HG03135 (cell line): Measurements from ENCODE around the gene PNRC1.
"Not testable (repeated sequence)": the region's sequence is repeated elsewhere in the genome, so short reads cannot be mapped to it uniquely, and the experiment has no call there.

ENCODE experiments used
- ATAC-seq: cut with Tn5 transposase; IDR thresholded peaks from one replicate; pipeline ENCODE4 v1.9.1; 2021; ENCODE audit warnings: mild to moderate bottlenecking, moderate library complexity; ENCODE audit not compliant: unreplicated experiment

The PNRC1 gene

DNA sequence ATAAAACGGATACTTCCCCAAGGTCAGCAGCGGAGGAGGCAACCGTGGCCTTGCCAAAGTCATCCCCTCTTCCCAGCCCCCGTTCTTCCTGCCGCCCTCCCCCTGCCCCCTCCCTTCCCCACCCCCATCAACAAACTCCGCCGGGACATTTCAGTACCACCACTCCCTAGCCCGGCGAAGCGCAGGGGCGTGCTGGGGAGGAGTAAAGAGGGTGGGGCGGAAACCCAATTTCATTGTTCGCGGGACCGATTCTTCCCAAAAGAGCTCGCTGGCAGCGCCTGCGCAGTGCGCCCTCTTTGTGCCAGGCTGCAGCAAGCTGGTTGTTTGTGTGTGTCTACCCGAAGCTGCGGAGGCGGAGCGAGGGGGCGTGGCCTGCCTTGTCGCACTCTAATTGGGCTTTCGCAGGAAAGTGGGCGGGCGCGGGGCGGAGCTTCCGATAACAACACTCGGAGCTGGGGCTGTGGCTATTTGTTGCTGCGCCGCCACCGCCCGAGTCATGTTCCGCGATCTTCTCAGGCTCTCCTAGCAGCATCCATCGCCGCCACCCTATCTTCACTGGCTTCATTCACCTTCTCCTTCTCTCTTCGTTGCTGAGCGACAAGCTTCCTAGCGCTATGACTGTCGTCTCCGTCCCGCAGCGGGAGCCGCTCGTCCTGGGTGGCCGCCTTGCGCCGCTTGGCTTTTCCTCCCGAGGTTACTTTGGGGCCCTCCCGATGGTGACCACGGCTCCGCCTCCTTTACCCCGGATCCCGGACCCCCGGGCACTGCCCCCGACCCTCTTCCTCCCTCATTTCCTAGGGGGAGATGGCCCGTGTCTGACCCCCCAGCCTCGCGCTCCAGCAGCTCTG is at the start of gene PNRC1:
Gene PNRC1 (plus strand): TSS at position 471 of the 848 bp plus-strand sequence. CDS start 144 bp downstream, at position 615.
- ATAC-seq = peak; percentile 78

DNA sequence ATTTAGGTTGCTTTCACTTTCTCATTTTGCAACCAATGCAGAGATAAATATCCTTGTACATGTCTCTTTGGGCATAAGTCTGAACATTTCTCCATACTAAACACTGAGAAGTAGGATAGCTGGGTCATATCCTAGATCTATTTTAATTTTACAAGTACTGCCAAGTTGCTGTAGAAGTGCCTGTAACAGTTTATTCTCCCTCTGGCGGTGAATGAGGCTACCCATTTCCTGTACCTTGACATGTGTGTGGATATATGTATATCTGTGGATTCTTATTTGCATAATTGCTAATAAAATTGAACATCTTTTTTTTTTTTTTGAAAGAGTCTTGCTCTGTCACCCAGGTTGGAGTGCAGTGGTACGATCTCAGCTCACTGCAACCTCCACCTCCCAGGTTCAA is 48.0 kb upstream of the PNRC1 start:
- ATAC-seq = no peak

DNA sequence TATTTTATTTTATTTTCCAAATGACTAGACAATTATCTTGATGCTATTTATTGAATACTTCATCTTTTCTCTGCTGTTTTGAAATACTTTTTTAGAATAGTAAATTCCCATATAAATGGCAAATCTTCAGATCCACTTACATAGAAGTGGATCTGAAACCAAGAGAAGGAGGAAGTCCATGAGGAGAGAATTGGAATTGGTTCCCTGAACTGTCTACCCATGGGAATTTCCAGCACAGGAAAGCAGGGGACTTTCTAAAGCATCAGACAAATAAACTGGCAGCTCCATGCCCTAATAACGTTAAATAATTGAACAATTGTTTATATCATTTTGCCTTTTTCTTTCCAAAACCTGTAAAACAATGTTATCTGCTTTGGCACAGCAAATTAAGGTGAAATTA is 47.1 kb upstream of the PNRC1 start:
- ATAC-seq = no peak

DNA sequence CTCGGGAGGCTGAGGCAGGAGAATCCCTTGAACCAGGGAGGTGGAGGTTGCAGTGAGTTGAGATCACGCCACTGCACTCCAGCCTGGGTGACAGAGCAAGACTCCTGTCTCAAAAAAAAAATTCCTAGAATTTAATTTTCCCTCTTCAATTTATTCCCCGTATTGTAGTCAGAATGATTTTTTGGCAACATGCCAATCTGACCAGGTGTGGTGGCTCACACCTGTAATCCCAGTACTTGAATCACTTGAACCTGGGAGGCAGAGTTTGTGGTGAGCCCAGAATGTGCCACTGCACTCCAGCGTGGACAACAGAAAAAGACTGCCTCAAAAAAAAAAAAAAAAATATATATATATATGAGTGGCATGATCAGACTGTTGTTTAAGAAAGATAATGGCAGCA is 46.4 kb upstream of the PNRC1 start:
- not testable (repeated sequence) for ATAC-seq

DNA sequence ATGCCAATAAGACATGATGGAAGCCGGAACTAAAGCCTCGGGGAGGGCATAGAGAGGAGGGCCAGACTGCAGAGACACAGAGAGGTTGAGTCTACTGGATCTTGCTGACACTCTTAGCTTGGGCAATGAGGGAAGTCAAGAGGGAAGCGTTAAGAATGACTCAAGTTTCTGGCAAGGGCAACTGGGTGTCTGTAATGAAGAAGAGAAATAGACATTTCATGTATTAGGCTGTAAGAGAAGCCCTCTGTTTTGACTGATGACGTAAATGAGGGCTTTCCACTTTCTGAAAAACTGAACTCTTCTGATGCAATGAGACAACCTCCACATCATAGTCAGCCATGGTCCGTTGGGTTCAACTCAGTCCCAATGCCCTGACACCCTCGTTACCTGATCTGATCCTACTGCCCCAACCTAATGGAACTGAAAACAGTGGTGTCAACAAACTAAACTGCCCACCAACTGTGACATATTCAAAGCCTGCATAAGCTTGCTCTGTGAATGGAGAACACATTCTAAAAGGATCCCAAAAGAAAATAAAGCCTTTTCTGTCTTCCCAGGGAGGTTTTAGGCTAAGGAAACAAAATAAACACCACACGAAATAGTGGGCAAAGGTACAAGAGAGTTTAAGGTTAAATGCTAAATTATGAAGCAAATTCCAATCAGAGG is 45.8 kb upstream of the PNRC1 start:
- ATAC-seq = no peak

DNA sequence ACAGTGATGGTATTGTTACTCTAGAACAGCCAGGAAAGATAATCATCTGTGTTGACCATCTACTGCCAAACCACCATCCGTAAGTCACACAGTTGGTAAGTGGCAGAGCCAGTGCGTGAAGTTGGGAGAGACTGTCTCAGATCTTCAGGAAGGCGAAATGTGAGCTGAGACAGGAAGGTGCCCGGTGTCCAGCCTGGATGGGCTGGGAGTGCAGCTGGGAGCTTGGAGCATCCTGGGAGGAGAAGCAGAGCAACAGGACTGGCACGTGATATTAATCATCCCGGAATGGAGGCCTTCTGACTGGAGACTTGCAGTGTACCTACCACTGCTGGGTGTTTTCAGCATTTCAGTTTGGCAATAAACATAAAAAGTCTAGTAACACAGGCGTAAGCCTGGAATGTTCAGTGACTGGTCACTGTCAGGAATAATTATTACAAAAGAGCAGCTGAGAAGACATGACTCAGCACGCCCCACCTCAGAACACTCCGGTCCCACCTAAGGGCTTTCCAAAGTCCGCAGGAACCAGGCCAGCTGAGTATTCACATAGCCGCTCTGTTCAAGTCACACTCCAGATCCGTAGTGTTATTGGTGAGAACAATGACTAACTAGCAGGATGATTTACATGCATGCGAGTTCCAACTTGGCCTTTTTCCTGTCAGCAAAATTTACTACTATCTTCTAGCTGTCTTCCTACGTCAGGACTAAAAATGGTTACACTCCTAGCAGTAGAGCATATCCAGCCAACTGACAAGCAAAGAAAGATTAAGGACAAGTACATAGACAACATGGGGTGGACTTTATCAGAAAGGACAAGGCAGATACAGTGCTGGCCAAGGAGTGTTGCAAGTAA is 45.1 kb upstream of the PNRC1 start:
- ATAC-seq = no peak

DNA sequence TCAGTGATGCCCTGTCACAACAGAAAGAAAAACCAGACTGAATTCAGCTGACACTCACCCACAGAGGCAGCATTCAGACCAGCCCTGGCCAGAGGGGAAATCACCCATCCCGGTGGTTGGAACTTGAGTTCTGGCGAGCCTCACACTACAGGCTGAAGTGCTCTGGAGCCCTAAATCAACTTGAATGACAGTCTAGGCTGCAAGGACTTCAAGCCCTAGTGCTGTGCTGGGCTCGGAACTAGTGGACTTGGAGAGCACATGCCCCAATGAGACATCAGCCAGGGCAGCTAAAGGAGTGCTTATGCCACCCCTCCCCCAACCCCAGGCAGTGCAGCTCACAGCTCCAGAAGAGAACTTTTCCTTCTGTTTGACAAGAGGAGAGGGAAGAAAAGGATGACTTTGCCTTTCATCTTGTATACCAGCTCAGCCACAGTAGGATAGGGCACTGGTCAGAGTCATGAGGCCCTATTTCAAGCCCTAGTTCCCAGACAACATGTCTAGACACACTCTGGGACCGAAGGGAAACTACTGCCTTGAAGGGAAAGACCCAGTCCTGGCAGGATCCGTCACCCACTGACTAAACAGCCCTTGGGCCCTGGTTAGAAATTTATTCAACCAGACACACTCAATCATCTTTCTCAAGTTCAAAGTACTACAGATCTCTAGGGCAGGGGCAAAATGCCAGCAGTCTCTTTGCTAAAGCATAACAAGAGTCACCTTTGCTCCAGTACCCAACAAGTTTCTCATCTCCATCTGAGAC is 43.2 kb upstream of the PNRC1 start:
- ATAC-seq = no peak

DNA sequence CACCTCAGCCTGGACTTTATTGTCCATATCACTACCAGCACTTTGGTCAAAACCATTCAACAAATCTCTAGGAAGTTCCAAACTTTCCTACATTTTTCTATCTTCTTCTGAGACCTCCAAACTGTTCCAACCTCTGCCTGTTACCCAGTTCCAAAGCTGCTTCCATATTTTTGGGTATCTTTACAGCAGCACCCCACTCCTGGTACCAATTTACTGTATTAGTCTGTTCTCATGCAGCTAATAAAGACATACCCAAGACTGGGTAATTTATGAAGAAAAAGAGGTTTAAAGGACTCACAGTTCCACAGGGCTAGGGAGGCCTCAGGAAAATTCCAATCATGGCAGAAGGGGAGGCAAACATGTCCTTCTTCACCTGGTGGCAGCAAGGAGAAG is 42.7 kb upstream of the PNRC1 start:
- ATAC-seq = not testable (repeated sequence)

DNA sequence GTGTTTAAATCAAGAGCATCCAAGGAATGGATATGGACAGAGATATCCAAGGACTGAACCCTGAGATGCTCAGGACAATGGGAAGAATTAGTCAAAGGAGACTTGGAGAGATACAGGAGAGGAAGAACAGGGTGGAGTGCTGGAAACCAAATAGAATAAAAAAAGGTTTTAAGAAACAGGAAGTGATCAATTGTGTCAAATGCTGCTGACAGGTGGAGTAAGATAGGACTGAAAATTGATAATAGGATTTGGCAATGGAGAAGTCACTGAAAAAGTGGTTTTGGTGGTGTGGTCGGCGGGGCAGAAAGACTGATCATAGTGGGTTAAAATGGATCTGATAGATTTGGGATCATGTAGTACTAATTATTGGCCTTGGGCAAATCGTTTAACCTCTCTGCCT is 37.9 kb upstream of the PNRC1 start:
- no peak for ATAC-seq

DNA sequence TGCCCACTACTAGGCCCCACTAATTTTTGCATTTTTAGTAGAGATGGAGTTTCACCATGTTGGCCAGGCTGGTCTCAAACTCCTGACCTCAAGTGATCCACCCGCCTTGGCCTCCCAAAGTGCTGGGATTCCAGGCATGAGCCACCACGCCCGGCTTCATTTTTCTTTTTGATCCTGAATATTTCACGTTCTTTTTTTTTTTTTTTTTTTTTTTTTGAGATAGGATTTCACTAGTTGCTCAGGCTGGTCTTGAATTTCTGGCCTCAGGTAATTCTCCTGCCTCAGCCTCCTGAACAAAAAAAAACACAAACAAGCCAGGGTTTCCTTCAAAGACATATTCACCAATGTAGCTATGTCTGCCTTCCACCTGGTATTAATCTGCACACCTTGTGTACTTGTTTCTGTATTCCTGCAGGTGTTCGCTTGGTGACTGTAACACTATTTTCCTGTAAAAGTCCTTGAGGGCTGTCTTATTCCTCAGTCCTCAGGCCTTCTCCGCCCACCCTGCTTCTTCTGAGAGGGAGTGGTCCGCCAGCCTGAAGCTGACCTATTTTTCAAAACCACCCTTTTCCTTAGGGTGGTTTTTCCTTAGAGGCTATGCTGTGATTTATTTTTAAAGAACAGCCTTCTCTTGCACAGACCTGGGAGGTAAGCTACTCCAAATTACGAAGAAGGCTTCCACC is 36.1 kb upstream of the PNRC1 start:
- no peak for ATAC-seq

DNA sequence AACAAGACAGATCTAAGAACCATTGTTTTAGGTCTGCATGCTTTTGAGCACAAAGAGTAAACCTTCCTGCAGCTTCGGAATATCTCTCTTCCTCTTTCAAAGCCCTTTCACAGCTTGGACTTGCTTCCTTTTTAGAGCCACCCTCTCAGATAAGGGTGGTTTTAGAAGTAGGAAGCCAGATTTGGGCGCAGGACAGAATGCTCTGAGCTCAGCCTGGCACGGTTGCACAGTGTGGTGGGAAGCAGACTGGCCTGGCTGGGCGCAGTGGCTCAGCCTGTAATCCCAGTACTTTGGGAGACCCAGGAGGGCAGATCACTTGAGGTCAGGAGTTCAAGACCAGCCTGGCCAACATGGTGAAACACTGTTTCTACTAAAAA is 35.6 kb upstream of the PNRC1 start:
- no peak for ATAC-seq

DNA sequence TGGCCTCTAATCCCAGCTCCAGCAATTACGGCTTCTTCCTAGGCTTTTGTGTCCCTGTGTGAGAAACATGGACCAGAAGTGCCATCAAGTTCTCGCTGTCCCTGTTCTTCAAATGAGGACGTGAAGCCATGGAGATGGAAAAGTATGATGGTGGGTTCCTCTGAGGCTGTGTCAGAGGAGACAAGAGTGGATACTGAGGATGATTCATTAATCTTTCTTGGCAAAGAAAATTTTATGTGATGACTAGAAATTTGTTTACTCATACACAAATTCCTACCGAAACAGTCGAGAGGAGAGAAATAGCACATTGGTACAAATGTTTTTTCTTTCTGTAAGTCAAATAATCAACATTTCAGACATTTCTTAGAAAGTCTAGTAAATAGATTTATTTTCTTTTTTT is 35.0 kb upstream of the PNRC1 start:
- no peak for ATAC-seq

DNA sequence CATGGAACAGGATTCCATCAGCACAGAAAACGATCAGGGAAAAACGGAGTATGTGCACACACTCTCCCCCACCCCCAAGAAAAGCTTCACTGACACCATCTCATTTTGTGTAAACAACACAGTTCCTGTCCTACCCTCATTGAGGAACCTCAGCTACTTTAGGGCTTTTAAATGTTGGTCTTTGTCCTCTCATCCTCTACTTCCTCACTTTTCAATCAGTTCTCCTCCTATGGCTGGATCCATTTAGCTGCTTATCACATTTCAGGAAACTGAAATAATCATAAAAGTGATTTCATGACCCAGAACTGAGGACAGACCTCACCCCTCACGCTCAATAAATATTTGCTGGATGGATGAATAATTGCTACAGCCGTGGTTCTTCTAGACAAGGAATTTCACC is 33.1 kb upstream of the PNRC1 start:
- no peak for ATAC-seq

DNA sequence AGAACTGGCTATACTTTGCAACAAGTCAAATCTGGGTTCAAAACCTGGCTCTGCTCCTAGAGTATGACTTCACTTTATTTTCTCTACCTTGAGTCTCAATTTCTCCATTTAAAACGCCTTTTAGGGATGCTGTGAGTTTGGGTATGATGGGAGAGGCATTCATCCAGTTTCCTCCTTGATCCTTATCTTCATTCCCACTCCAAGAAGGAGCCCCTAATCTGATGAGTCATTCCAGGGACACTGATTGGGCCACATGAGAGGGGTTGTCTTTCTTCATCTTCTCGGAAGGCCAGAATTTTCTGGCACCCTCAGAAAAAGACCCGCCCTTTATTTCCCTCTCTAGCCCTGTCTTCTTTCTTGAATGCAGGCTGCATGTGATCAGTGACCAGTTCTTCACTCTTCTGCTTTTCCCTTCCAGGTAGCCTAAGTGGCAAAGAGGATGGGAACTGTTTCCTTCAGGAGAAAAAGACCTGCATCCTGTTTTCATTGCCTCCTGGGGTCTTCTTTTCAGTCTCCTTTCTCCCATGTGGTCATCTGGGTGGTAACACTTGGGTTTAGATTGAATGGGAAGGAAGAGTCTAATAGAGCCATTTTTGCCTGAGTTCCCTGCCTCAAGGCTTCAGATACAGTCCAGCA is 32.1 kb upstream of the PNRC1 start:
- no peak for ATAC-seq

DNA sequence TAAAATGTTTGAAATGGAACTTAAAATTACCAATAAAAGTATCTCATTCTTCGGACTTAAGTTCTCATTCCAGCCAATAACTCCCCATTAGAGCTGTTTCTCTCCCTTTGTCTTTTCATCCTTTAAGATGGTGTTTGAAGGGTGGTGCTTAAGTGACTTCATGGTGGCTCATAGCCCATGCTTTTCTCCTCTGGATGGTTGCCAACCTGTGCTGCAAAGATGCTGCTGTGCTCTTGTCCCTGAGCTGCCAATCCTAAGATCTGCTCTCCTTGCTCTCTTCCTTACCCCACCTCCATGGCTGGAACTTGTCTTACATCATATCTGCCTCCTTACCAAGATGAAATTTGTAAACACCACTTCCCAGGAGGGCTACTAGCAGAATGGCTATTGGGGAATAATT is 31.6 kb upstream of the PNRC1 start:
- no peak for ATAC-seq

DNA sequence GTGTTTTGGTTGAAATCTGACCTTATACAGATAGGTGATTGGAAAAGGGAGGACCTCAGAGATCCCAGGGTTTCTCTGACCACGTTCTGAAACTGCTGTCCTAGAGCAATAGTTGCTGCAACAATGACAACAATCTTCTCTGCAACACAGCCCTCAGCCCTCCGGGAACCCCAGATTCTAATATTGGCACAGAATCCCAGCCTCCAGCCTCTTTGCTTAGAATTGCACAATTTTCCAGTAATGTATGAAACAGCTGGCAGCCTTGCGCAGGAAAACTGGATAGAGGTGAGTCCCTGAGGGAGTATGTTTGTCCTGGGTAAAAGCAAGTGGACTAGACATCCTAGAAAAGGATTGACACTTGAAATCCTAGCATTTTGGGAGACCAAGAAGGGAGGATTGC is 30.4 kb upstream of the PNRC1 start:
- no peak for ATAC-seq

DNA sequence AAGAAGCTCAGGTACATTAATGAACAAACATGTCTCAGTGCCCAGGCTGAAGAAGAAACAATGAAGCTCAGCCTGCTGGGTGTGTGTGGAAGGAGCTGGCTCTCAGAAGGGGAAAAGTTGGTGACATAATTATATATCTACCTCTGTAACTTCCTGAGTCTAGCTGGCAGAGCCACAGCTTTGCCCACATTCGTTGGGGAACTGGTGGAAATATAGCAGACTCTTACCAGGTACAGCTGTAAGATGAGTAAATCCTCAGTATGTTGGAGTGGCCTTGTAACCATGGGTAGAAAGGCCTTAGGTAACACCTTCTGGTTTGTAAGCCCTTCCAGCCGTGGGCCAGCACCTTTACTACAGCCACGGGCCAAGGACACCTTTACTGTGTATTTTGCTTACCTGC is 29.9 kb upstream of the PNRC1 start:
- no peak for ATAC-seq

DNA sequence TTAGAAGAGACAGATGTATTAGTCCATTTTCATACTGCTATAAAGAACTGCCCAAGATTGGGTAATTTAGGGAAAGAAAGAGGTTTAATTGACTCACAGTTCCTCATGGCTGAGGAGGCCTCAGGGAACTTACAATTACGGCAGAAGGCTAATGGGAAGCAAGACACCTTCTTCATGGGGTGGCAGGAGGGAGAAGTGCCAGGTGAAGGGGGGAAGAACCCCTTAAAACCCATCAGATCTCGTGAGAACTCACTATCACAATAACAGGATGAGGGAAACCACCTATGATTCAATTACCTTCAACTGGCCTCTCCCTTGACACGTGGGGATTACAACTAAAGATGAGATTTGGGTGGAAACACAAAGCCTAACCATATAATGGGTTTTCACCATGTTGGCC is 28.9 kb upstream of the PNRC1 start:
- ATAC-seq = no peak

DNA sequence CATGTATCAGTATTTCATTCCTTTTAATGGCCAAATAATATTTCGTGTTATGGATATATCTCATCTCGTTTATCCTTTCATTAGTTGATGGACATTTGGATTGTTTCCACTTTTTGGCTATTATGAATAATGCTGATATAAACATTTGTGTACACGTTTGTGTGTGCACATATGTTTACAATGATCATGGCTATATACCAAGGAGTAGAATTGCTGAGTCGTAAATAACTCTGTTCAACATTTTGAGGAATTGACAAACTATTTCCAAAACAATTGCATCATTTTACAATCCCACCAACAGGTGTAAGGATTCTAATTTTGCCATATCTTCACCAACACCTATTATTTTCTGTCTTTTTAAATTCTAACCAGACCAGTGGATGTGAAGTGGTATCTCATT is 26.3 kb upstream of the PNRC1 start:
- ATAC-seq = no peak

DNA sequence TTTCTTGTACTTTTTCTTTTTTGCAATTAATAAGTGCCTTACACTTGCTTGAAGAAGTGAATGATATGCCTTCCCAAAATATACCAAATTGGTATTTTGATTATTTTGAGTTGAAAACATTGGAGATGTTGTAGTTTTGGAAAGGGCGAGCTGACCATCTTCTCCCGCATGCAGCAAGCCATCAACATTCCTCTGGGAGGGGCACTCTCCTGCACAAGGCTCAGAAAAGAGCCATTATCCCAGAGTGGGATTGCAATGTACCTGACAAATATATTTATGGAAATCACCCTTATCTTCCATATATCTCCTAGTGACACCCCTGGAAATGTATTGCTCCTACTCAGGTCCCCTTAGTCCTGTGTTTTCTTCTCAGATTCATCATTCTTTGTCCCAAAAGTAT is 22.8 kb upstream of the PNRC1 start:
- no peak for ATAC-seq
